Activated CD4-positive, CD25-positive, alpha-beta regulatory T cell (primary cell): ENCODE measurements around the gene GJA10.

Experiments used
- DNase-seq, 4 experiments: peaks; one replicate each; lab custom pipeline; 2025; lab: John Stamatoyannopoulos, UW

GJA10 gene

DNA sequence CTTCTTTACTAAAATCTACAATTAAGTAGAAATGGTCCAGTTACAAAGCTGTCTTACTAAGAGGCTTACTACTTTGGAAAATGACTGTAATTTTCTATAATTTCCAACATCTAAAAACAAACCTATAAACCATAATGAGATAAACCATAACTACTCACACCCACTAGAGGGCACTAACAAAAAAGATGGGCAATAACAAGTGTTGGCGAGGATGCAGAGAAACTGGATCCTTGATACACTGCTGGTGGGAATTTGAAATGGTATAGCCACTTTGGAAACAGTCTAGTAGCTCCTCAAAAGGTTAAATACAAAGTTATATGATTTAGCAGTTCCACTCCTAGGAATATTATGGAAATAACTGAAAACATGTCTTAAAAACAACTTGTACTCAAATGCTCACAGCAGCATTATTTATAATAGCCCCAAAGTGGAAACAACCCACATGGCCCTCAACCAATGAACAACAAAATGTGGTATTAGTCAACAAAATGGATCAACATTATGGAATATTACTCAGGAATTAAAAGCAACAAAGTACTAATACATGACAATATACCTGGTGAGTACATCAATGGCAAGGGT is 50.6 kb downstream of the GJA10 start:
- no peak for DNase-seq
